Kidney epithelial cell (primary cell): ENCODE data around the gene KRTAP1-5. TPM values are rescaled to one million over a fixed set of nuclear protein-coding genes. Genes with fewer than 3 reads are reported as not detected.

Source experiments
- DNase-seq: peaks from one replicate; pipeline ENCODE4 v3.0.0-alpha.2; 2010; ENCODE audit warnings: low read depth
- H3K27me3 ChIP-seq: 2 replicates; pipeline ENCODE4 v1.6.0; 2011; ENCODE audit warnings: low read length; ENCODE audit not compliant: control insufficient read depth, insufficient read depth
- H3K36me3 ChIP-seq: 2 replicates; pipeline ENCODE4 v1.5.1; 2011; ENCODE audit warnings: low read length; ENCODE audit not compliant: control insufficient read depth, insufficient read depth
- H3K4me3 ChIP-seq: 2 replicates; pipeline ENCODE4 v1.5.1; 2011; ENCODE audit warnings: low read depth, mild to moderate bottlenecking, control low read depth, low read length
- CTCF ChIP-seq: IDR thresholded peaks from 2 replicates; pipeline ENCODE4 v1.5.1; 2011; ENCODE audit warnings: mild to moderate bottlenecking, moderate library complexity, low read length, control low read depth, inconsistent platforms; ENCODE audit not compliant: insufficient read depth, poor library complexity, severe bottlenecking
- total RNA-seq: library from RNA; depleted of rRNA; stranded (reverse); fragments of >200 nt; gene quantifications from 2 replicates; pipeline ENCODE4 v1.2.3, GENCODE V29; 2015

KRTAP1-5 gene
- total RNA-seq, 1 donor from 2014 or later = not detected

GRCh38 chr17:40997361-40997760, 29.6 kb downstream of the KRTAP1-5 start:
- DNase-seq = no peak
- no peaks in the 10 kb centered on the region for H3K27me3 ChIP-seq

GRCh38 chr17:40996829-40997228, 30.2 kb downstream of the KRTAP1-5 start:
- no peaks in the 10 kb centered on the region for H3K27me3 ChIP-seq
- DNase-seq = no peak

More at GRCh38 chr17:40997361-40997760, 29.6 kb downstream of the KRTAP1-5 start:
- Histone ChIP-seq H3K4me3 (no peak overlapping the region), H3K36me3 (no peaks in the 10 kb centered on the region)
- no peak for TF ChIP-seq CTCF

GRCh38 chr17:40995116-40995515, 31.9 kb downstream of the KRTAP1-5 start:
- H3K27me3 ChIP-seq = no peaks in the 10 kb centered on the region
- no peak for DNase-seq
- no peak for TF ChIP-seq CTCF
- no peak overlapping the region for H3K4me3 ChIP-seq
- no peaks in the 10 kb centered on the region for H3K36me3 ChIP-seq

More at GRCh38 chr17:40996829-40997228, 30.2 kb downstream of the KRTAP1-5 start:
- H3K4me3 ChIP-seq = no peak overlapping the region
- no peaks in the 10 kb centered on the region for H3K36me3 ChIP-seq
- no peak for TF ChIP-seq CTCF

- no peak within 1 kb of the TSS for H3K4me3 ChIP-seq
- H3K36me3 ChIP-seq = no peaks in the 10 kb centered on the region
- no peak for TF ChIP-seq CTCF
- no peak for DNase-seq
- no peaks in the 10 kb centered on the region for H3K27me3 ChIP-seq
Observed at GRCh38 chr17:40993839-40994238, 33.2 kb downstream of the KRTAP1-5 start, which contains the start of gene KRTAP3-3. Gene KRTAP3-3, minus strand, starts transcription at chr17:40994164. Its CDS starts 67 bp downstream, at chr17:40994097.

GRCh38 chr17:40993084-40993483, 33.9 kb downstream of the KRTAP1-5 start:
- Histone ChIP-seq H3K36me3 (no peaks in the 10 kb centered on the region), H3K4me3 (no peak overlapping the region), H3K27me3 (no peaks in the 10 kb centered on the region)
- DNase-seq = no peak
- TF ChIP-seq CTCF = no peak

- no peak for DNase-seq
- Histone ChIP-seq H3K27me3 (no peaks in the 10 kb centered on the region), H3K36me3 (no peaks in the 10 kb centered on the region), H3K4me3 (no peak overlapping the region)
- TF ChIP-seq CTCF = no peak
Observed at GRCh38 chr17:40992666-40993065, 34.3 kb downstream of the KRTAP1-5 start.
